Measurements from ENCODE around the gene TTC7B.

The TTC7B gene

GRCh38 chr14:90611501-90611900, 204.7 kb downstream of the TTC7B start:
- H3K4me3 ChIP-seq (ENCODE audit: low read depth, low read length) = no peak overlapping the region
- peaks cover 34% of the 10 kb centered on the region for H3K4me1 ChIP-seq
- H3K9me3 ChIP-seq (ENCODE audit: control insufficient read depth, low read length) = no peaks in the 10 kb centered on the region
- no peaks in the 10 kb centered on the region for H3K27me3 ChIP-seq (ENCODE audit: control insufficient read depth, insufficient read depth, low read length)
- no peaks in the 10 kb centered on the region for H3K36me3 ChIP-seq (ENCODE audit: control insufficient read depth, insufficient read depth, low read length)
- no peaks in the 10 kb centered on the region for H3K79me2 ChIP-seq
- H3K9ac ChIP-seq = no peak overlapping the region
- peak overlapping the region; percentile 51 for H2AFZ ChIP-seq
- H3K4me2 ChIP-seq (ENCODE audit: low read length) = no peak overlapping the region
- no peak for TF ChIP-seq CTCF (IDR thresholded peaks at IDR 0.05)
- peak overlapping the region; percentile 75 for H3K27ac ChIP-seq

DNA sequence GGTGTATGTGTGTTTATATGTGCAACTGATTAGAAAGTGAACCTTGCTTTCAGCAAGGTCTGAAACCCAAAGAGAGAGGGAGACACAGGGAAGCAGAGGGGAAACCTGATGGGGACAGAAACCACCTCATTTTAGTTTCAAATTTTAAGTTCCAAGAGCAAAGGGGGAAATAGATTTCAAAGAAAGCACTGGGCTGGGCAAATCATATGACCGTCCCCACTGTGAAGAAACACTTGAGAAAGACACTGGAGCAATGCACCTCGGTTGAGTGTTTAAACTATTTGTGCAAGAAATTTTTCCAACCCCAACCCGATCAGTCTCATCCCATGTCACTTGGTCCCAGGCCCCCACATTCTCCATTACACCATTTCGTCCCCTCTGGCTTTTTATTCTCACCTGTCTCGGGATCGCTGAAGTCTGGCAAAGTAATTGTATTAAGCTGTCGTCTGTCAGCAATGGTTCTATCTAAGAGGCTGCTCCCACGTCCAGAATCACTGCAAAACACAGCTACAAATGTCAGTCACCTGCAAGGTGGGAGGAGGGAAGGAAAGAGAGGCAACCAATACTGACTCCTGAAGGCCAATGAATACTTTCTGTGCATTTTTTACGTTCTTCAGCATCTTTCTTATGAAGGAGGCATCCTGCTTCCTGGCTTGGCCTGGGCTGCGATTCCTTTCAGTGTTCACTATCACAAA, 205.7 kb downstream of the TTC7B start:
- Histone ChIP-seq H3K4me1 (peaks cover 32% of the 10 kb centered on the region), H3K9ac (no peak overlapping the region), H2AFZ (no peak overlapping the region), H3K36me3 (ENCODE audit: control insufficient read depth, insufficient read depth, low read length) (no peaks in the 10 kb centered on the region), H3K4me2 (ENCODE audit: low read length) (no peak overlapping the region), H3K9me3 (ENCODE audit: control insufficient read depth, low read length) (no peaks in the 10 kb centered on the region), H3K4me3 (ENCODE audit: low read depth, low read length) (no peak overlapping the region), H3K79me2 (no peaks in the 10 kb centered on the region), H3K27ac (no peak overlapping the region), H3K27me3 (ENCODE audit: control insufficient read depth, insufficient read depth, low read length) (no peaks in the 10 kb centered on the region)
- TF ChIP-seq CTCF (IDR thresholded peaks at IDR 0.05) = no peak

GRCh38 chr14:90609376-90609775, 206.9 kb downstream of the TTC7B start:
- Histone ChIP-seq H3K27me3 (ENCODE audit: control insufficient read depth, insufficient read depth, low read length) (no peaks in the 10 kb centered on the region), H3K4me3 (ENCODE audit: low read depth, low read length) (no peak overlapping the region), H3K36me3 (ENCODE audit: control insufficient read depth, insufficient read depth, low read length) (no peaks in the 10 kb centered on the region), H2AFZ (no peak overlapping the region), H3K4me2 (ENCODE audit: low read length) (no peak overlapping the region), H3K79me2 (no peaks in the 10 kb centered on the region), H3K4me1 (peaks cover 30% of the 10 kb centered on the region), H3K9me3 (ENCODE audit: control insufficient read depth, low read length) (no peaks in the 10 kb centered on the region), H3K9ac (no peak overlapping the region), H3K27ac (no peak overlapping the region)
- no peak for TF ChIP-seq CTCF (IDR thresholded peaks at IDR 0.05)

DNA sequence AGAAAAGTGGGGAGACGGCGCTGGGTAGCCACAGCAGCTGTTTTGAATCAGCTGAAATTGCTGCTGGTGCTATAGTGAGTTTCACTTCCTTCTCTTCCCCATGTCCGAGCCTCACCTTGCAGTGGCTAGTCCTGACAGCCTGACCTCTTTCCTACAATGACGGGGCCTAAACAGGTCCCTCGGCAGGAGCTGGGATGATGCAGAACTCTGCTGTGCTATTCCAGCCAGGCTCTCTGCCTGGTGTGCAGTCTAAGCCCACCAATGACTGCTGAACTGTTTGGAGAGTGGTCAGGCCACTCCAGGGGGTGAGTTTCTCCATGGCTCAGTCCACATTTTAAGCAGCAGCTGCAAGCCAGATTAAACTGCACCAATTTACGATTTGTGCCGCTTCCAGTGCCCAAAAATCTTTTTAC, 207.3 kb downstream of the TTC7B start:
- peaks cover 33% of the 10 kb centered on the region for H3K4me1 ChIP-seq
- no peak for TF ChIP-seq CTCF (IDR thresholded peaks at IDR 0.05)
- no peaks in the 10 kb centered on the region for H3K27me3 ChIP-seq (ENCODE audit: control insufficient read depth, insufficient read depth, low read length)
- H3K4me3 ChIP-seq (ENCODE audit: low read depth, low read length) = no peak overlapping the region
- H3K9me3 ChIP-seq (ENCODE audit: control insufficient read depth, low read length) = no peaks in the 10 kb centered on the region
- H3K79me2 ChIP-seq = no peaks in the 10 kb centered on the region
- H2AFZ ChIP-seq = no peak overlapping the region
- H3K36me3 ChIP-seq (ENCODE audit: control insufficient read depth, insufficient read depth, low read length) = no peaks in the 10 kb centered on the region
- H3K4me2 ChIP-seq (ENCODE audit: low read length) = no peak overlapping the region
- no peak overlapping the region for H3K9ac ChIP-seq
- no peak overlapping the region for H3K27ac ChIP-seq

GRCh38 chr14:90608281-90608680, 207.9 kb downstream of the TTC7B start:
- Histone ChIP-seq H3K79me2 (no peaks in the 10 kb centered on the region), H3K4me1 (peaks cover 32% of the 10 kb centered on the region), H3K4me2 (ENCODE audit: low read length) (no peak overlapping the region), H2AFZ (no peak overlapping the region), H3K27ac (no peak overlapping the region), H3K27me3 (ENCODE audit: control insufficient read depth, insufficient read depth, low read length) (no peaks in the 10 kb centered on the region), H3K9me3 (ENCODE audit: control insufficient read depth, low read length) (no peaks in the 10 kb centered on the region), H3K4me3 (ENCODE audit: low read depth, low read length) (no peak overlapping the region), H3K9ac (no peak overlapping the region), H3K36me3 (ENCODE audit: control insufficient read depth, insufficient read depth, low read length) (no peaks in the 10 kb centered on the region)
- TF ChIP-seq CTCF (IDR thresholded peaks at IDR 0.05) = no peak

Data from parathyroid adenoma (tissue), 2 donors.